Central memory CD8-positive, alpha-beta T cell (primary cell): ENCODE data around the gene CROT.
"Not testable (repeated sequence)": the region's sequence is repeated elsewhere in the genome, so short reads cannot be mapped to it uniquely, and the experiment has no call there.

Experiments used
- ATAC-seq: fragments of 150-1000 bp; cut with Tn5 transposase; replicated peaks from 2 replicates; pipeline ENCODE4 v1.10.0; 2022; ENCODE audit warnings: mild to moderate bottlenecking, moderate FRiP score, moderate number of reproducible peaks; ENCODE audit not compliant: poor library complexity, severe bottlenecking; ENCODE audit errors: extremely low read depth
- DNase-seq, 2 donors: peaks; one replicate each; pipeline ENCODE4 v3.0.0; 2021; ENCODE audit warnings: low spot score in 2 of 2
- H3K27ac Mint-ChIP-seq: one replicate; pipeline ENCODE4 v1.8.0; 2022; ENCODE audit warnings: low read depth, mild to moderate bottlenecking, moderate library complexity, mixed read lengths
- H3K27me3 Mint-ChIP-seq: one replicate; pipeline ENCODE4 v1.8.0; 2022; ENCODE audit warnings: mixed read lengths
- H3K36me3 Mint-ChIP-seq: one replicate; pipeline ENCODE4 v1.8.0; 2022; ENCODE audit warnings: mild to moderate bottlenecking, moderate library complexity, mixed read lengths; ENCODE audit not compliant: insufficient read depth
- H3K4me1 Mint-ChIP-seq: one replicate; pipeline ENCODE4 v1.8.0; 2022; ENCODE audit warnings: mixed read lengths
- H3K4me3 Mint-ChIP-seq: one replicate; pipeline ENCODE4 v1.8.0; 2022; ENCODE audit warnings: mild to moderate bottlenecking, moderate library complexity, mixed read lengths
- H3K9me3 Mint-ChIP-seq: one replicate; pipeline ENCODE4 v1.8.0; 2022; ENCODE audit warnings: mixed read lengths

The CROT gene

GRCh38 chr7:87345166-87345927 lies at the start of gene CROT:
TSS of gene CROT (plus strand) at chr7:87345664. CDS start at chr7:87349069, 3,405 bp downstream.
- Mint-ChIP-seq H3K27ac (peak within 1 kb of the TSS; percentile 92), H3K4me1 (peaks cover 39% of the 10 kb centered on the region), H3K27me3 (no peaks in the 10 kb centered on the region), H3K4me3 (peak within 1 kb of the TSS; percentile 90), H3K36me3 (peaks cover 13% of the 10 kb centered on the region), H3K9me3 (no peaks in the 10 kb centered on the region)
- peak; percentile 85 to 86 for DNase-seq
- ATAC-seq, result peak; percentile 99

GRCh38 chr7:87300756-87301155 lies 44.7 kb upstream of the CROT start:
- Mint-ChIP-seq H3K27me3 (peaks cover 9% of the 10 kb centered on the region), H3K27ac (no peak overlapping the region), H3K36me3 (no peaks in the 10 kb centered on the region), H3K4me1 (no peaks in the 10 kb centered on the region), H3K9me3 (no peaks in the 10 kb centered on the region), H3K4me3 (no peak overlapping the region)
- DNase-seq, result no peak
- ATAC-seq, result no peak

- no peak overlapping the region for H3K4me3 Mint-ChIP-seq
- ATAC-seq (no peak), DNase-seq (no peak)
- no peaks in the 10 kb centered on the region for H3K9me3 Mint-ChIP-seq
- H3K27ac Mint-ChIP-seq, result no peak overlapping the region
- H3K4me1 Mint-ChIP-seq, result no peaks in the 10 kb centered on the region
- no peaks in the 10 kb centered on the region for H3K36me3 Mint-ChIP-seq
- H3K27me3 Mint-ChIP-seq, result peaks cover 16% of the 10 kb centered on the region
These were observed 34.6 kb upstream of the CROT start for GRCh38 chr7:87310790-87311419.

- no peaks in the 10 kb centered on the region for H3K9me3 Mint-ChIP-seq
- H3K4me3 Mint-ChIP-seq, result no peak overlapping the region
- DNase-seq, result peak; percentile 32 to 43
- peaks cover 2% of the 10 kb centered on the region for H3K27me3 Mint-ChIP-seq
- no peaks in the 10 kb centered on the region for H3K4me1 Mint-ChIP-seq
- peak; percentile 60 for ATAC-seq
- H3K36me3 Mint-ChIP-seq, result no peaks in the 10 kb centered on the region
- H3K27ac Mint-ChIP-seq, result no peak overlapping the region
These were observed 33.1 kb upstream of the CROT start for GRCh38 chr7:87312215-87312865.

GRCh38 chr7:87316097-87316700 lies 29.3 kb upstream of the CROT start:
- H3K9me3 Mint-ChIP-seq, result no peaks in the 10 kb centered on the region
- H3K27me3 Mint-ChIP-seq, result no peaks in the 10 kb centered on the region
- ATAC-seq, result no peak
- no peaks in the 10 kb centered on the region for H3K36me3 Mint-ChIP-seq
- no peak overlapping the region for H3K27ac Mint-ChIP-seq
- DNase-seq, result no peak
- H3K4me1 Mint-ChIP-seq, result no peaks in the 10 kb centered on the region
- no peak overlapping the region for H3K4me3 Mint-ChIP-seq

GRCh38 chr7:87316846-87317552 lies 28.5 kb upstream of the CROT start:
- no peaks in the 10 kb centered on the region for H3K4me1 Mint-ChIP-seq

GRCh38 chr7:87317691-87318245 lies 27.7 kb upstream of the CROT start:
- no peaks in the 10 kb centered on the region for H3K27me3 Mint-ChIP-seq
- no peak overlapping the region for H3K4me3 Mint-ChIP-seq
- H3K9me3 Mint-ChIP-seq, result no peaks in the 10 kb centered on the region
- DNase-seq (no peak), ATAC-seq (no peak)
- H3K4me1 Mint-ChIP-seq, result no peaks in the 10 kb centered on the region
- no peaks in the 10 kb centered on the region for H3K36me3 Mint-ChIP-seq
- H3K27ac Mint-ChIP-seq, result no peak overlapping the region

More at GRCh38 chr7:87316846-87317552, 28.5 kb upstream of the CROT start:
- no peak overlapping the region for H3K4me3 Mint-ChIP-seq
- no peaks in the 10 kb centered on the region for H3K9me3 Mint-ChIP-seq
- ATAC-seq, result no peak
- H3K27me3 Mint-ChIP-seq, result no peaks in the 10 kb centered on the region
- DNase-seq, result no peak
- no peak overlapping the region for H3K27ac Mint-ChIP-seq
- H3K36me3 Mint-ChIP-seq, result no peaks in the 10 kb centered on the region

GRCh38 chr7:87318741-87319140 lies 26.7 kb upstream of the CROT start:
- Mint-ChIP-seq H3K36me3 (peaks cover 1% of the 10 kb centered on the region), H3K4me3 (peak overlapping the region; percentile 76), H3K4me1 (no peaks in the 10 kb centered on the region), H3K9me3 (no peaks in the 10 kb centered on the region), H3K27me3 (no peaks in the 10 kb centered on the region), H3K27ac (peak overlapping the region; percentile 77)
- ATAC-seq, result no peak
- no peak for DNase-seq

GRCh38 chr7:87319154-87319581 lies 26.3 kb upstream of the CROT start:
- not testable (repeated sequence) for H3K27me3 Mint-ChIP-seq, H3K4me1 Mint-ChIP-seq, H3K9me3 Mint-ChIP-seq, DNase-seq, H3K36me3 Mint-ChIP-seq
- Mint-ChIP-seq H3K4me3 (peak overlapping the region; percentile 76), H3K27ac (peak overlapping the region; percentile 77)
- peak; percentile 77 for ATAC-seq

GRCh38 chr7:87322912-87323311 lies 22.6 kb upstream of the CROT start:
- no peak overlapping the region for H3K27ac Mint-ChIP-seq
- H3K9me3 Mint-ChIP-seq, result peaks cover 9% of the 10 kb centered on the region
- H3K27me3 Mint-ChIP-seq, result no peaks in the 10 kb centered on the region
- H3K36me3 Mint-ChIP-seq, result peaks cover 1% of the 10 kb centered on the region
- H3K4me3 Mint-ChIP-seq, result no peak overlapping the region
- DNase-seq, result no peak
- H3K4me1 Mint-ChIP-seq, result no peaks in the 10 kb centered on the region
- ATAC-seq, result no peak

GRCh38 chr7:87325576-87326370 lies 19.7 kb upstream of the CROT start:
- Mint-ChIP-seq H3K27me3 (no peaks in the 10 kb centered on the region), H3K36me3 (peaks cover 1% of the 10 kb centered on the region), H3K4me1 (no peaks in the 10 kb centered on the region), H3K27ac (no peak overlapping the region), H3K9me3 (peaks cover 22% of the 10 kb centered on the region), H3K4me3 (no peak overlapping the region)
- DNase-seq (no peak), ATAC-seq (no peak)
